Adrenal gland (tissue), 12 donors: ENCODE data around the gene HIVEP3. TPM values are rescaled to one million over a fixed set of nuclear protein-coding genes. Genes with fewer than 3 reads are reported as not detected.
A peak's percentile ranks its signal among the peaks of the same experiment; 100 is the strongest.

Experiments
- DNase-seq, 7 donors: peaks; one replicate each; pipeline ENCODE4 v3.0.0-alpha.2; 2019 to 2020
- H3K27ac ChIP-seq, 5 donors: fragments of 200-600 bp; sonication (generic) in 4 of 5; 1 replicate in 3 of 5; 2 replicates in 2 of 5; pipeline versions ENCODE4 v1.5.1 to v1.8.0; 2016 to 2020; ENCODE audit warnings: mild to moderate bottlenecking in 1 of 5
- H3K27me3 ChIP-seq: fragments of 200-600 bp; 2 replicates; pipeline ENCODE4 v1.8.0; 2021
- H3K36me3 ChIP-seq, 2 donors: fragments of 200-600 bp; replicated peaks in 1 of 2; 1 replicate in 1 of 2; 2 replicates in 1 of 2; pipeline versions ENCODE4 v1.5.1 to v1.8.0; 2018 to 2022
- H3K4me1 ChIP-seq, 2 donors: fragments of 200-600 bp; replicated peaks in 1 of 2; 1 replicate in 1 of 2; 2 replicates in 1 of 2; pipeline versions ENCODE4 v1.5.1 to v1.8.0; 2018 to 2021
- H3K4me3 ChIP-seq, 4 donors: fragments of 200-600 bp; sonication (generic) in 3 of 4; one replicate each; pipeline ENCODE4 v1.5.1; 2016 to 2018
- H3K9me3 ChIP-seq, 3 donors: fragments of 200-600 bp; sonication (generic) in 1 of 3; replicated peaks in 1 of 3; 1 replicate in 2 of 3; 2 replicates in 1 of 3; pipeline versions ENCODE4 v1.5.1 to v1.8.0; 2016 to 2021
- POLR2A ChIP-seq, 2 donors: fragments of 450-650 bp; IDR thresholded peaks; one replicate each; pipeline ENCODE4 v1.6.1; 2017; ENCODE audit warnings: antibody characterized with exemption in 2 of 2, mild to moderate bottlenecking in 2 of 2, moderate library complexity in 1 of 2
- WGBS, 4 donors: extraction: QIAGEN DNeasy Blood & Tissue Kit in 2 of 4; methylation state at CpG; one replicate each; pipeline versions ENCODE4 v1.1.5 to v1.1.7; 2013 to 2017; 5-methylcytosine and 5-hydroxymethylcytosine counted together
- intact Hi-C, 2 donors: fragments of 100-400 bp; cut with DNase I; formaldehyde crosslinking; loops; one replicate each; pipeline versions ENCODE4 v1.14.1 to v1.15.0; 2022 to 2023
- polyA plus RNA-seq, 3 donors: library from polyadenylated mRNA; stranded (reverse); fragments of 200-250 nt in 2 of 3; fragments of 350-450 nt in 1 of 3; fragmentation: Illumina TruSeq in 1 of 3; extraction: RNeasy Lipid Tissue Mini Kit (QIAGEN cat#74804) in 1 of 3; gene quantifications; one replicate each; pipeline ENCODE4 v1.2.3, GENCODE V29; 2013 to 2014
- total RNA-seq, 9 donors: library from RNA; depleted of rRNA in 4 of 9; stranded (reverse); fragments of >200 nt in 4 of 9; fragments of 120-200 nt in 1 of 9; fragmentation: NEBNext Ultra II Directional in 1 of 9; extraction: Animal tissue kit (Norgen Biotek cat#: 25700) in 1 of 9; gene quantifications; one replicate each; pipeline versions ENCODE4 v1.1.0 to v1.2.4, GENCODE V29; 2013 to 2023
- TF ChIP-seq, protein P1 (sequence below), 6 experiments: fragments of 450-650 bp in 4 of 6; fragments of 200-600 bp in 2 of 6; sonication (generic) in 1 of 6; IDR thresholded peaks; 1 replicate in 5 of 6; 2 replicates in 1 of 6; pipeline versions ENCODE4 v1.5.1 to v1.8.0; 2016 to 2021; ENCODE audit warnings: antibody characterized with exemption in 6 of 6, mild to moderate bottlenecking in 2 of 6, moderate library complexity in 1 of 6
- donor health status: healthy with polysubstance abuse.
- donor health status: Bipolar disorder and iron deficiency.
- donor health status: DM: yes; HTN: yes; CAD: no.
- donor health status: DM: no; HTN: no; CAD: no.
- donor health status: DM: no; HTN: no; CAD: no.
- donor health status: DM: yes; HTN: yes; CAD: no.

The HIVEP3 gene
- total and polyA plus RNA-seq, 12 donors: 3.2 to 7.7 (median 7.0) TPM

DNA sequence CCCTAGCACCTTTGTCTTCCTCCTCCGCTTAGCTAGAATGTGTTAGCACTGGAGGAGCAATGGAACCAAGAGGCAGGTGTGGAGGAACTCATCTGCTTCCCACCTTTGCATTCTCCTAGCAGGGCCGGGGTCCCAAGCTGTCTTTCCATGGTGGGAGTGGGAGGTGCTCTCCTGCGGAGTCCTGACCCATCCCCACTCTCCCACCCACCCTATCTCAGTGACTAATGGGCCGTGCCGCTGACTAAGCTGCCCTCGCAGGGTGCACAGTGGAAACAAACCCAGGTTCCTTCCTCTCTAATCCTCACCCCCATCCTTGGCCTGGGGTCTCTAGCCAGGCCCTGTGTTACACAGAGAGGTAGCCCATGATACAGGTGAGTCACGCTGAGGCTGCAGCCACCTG, 177.5 kb downstream of the HIVEP3 start:
- H3K4me1 ChIP-seq: peaks cover 0 to 25% of the 10 kb centered on the region in 2 donors
- H3K9me3 ChIP-seq: no peaks in the 10 kb centered on the region
- H3K36me3 ChIP-seq: no peaks in the 10 kb centered on the region
- 76 to 85% (median 79%) methylated on average over 7 of the region's 7 CpGs for WGBS, 4 donors
- H3K27me3 ChIP-seq: no peaks in the 10 kb centered on the region
- intact Hi-C loops: no loop called here
- TF ChIP-seq, protein P1, sequence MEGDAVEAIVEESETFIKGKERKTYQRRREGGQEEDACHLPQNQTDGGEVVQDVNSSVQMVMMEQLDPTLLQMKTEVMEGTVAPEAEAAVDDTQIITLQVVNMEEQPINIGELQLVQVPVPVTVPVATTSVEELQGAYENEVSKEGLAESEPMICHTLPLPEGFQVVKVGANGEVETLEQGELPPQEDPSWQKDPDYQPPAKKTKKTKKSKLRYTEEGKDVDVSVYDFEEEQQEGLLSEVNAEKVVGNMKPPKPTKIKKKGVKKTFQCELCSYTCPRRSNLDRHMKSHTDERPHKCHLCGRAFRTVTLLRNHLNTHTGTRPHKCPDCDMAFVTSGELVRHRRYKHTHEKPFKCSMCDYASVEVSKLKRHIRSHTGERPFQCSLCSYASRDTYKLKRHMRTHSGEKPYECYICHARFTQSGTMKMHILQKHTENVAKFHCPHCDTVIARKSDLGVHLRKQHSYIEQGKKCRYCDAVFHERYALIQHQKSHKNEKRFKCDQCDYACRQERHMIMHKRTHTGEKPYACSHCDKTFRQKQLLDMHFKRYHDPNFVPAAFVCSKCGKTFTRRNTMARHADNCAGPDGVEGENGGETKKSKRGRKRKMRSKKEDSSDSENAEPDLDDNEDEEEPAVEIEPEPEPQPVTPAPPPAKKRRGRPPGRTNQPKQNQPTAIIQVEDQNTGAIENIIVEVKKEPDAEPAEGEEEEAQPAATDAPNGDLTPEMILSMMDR (IDR thresholded peaks at IDR 0.05): no peak
- no peak for TF ChIP-seq POLR2A (IDR thresholded peaks at IDR 0.05)
- H3K27ac ChIP-seq: peak overlapping the region in 1 of 5 donors; percentile 7
- H3K4me3 ChIP-seq: no peak overlapping the region
- DNase-seq: no peak

DNA sequence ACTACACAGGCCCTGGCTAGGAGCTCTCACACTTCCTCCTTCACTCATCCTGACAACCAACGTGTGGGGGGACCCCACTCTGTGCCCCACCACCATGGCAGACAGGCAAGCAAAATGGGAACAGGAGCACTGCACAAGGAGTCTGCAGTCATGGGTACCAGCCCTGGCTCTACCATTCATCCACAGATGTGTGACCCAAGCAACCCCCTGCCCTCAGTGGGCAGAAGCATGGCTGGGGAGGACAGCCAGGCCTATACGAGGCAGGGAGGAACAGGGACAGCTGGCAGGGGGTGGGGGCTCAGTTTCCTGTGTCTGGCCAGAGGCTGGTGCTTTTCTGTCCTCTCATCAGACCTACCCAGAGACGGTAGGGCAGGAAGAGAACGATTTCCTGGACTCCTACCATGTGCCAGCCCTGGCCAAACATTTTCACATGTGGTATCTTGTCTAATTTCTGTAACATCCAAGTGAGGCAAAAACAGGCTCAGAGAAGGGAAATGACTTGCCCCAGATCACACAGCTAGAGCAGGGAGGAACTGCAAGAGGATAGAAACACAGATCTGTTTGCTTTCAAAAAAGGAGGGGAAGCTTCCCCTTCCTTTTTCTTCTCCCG, 178.0 kb downstream of the HIVEP3 start:
- Histone ChIP-seq H3K36me3 (no peaks in the 10 kb centered on the region), H3K9me3 (no peaks in the 10 kb centered on the region), H3K4me3 (no peak overlapping the region), H3K4me1 (peaks cover 0 to 30% of the 10 kb centered on the region in 2 donors), H3K27me3 (no peaks in the 10 kb centered on the region), H3K27ac (peak overlapping the region in 3 of 5 donors; percentile 7 to 73 (median 21))
- peak in 2 of 7 donors; percentile 37 to 42 for DNase-seq
- 59 to 79% (median 61%) methylated on average over 5 of the region's 5 CpGs for WGBS, 4 donors
- intact Hi-C loops: no loop called here
- TF ChIP-seq POLR2A (IDR thresholded peaks at IDR 0.05): no peak
- TF ChIP-seq, protein P1 (IDR thresholded peaks at IDR 0.05): no peak

DNA sequence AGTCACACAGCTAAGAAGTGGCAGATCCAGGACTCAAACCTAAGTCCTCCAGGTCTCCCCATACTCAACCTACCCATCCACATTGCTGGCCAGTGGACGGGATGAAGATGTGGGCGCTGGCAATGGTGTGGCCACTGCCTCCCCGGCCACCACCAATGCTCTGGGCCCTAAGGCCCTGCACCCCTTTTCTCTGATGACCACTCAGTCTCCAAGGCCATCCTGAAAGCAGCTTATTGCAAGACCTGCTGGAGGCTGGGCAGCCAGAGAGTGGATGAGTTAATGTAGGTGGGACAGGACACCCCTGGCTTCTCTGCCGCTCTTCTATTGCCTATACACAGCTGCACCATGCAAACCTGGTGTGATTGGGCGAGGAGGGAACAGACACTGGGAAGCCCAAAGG, 178.7 kb downstream of the HIVEP3 start:
- H3K36me3 ChIP-seq: no peaks in the 10 kb centered on the region
- TF ChIP-seq POLR2A (IDR thresholded peaks at IDR 0.05): no peak
- TF ChIP-seq, protein P1 (IDR thresholded peaks at IDR 0.05): no peak
- H3K9me3 ChIP-seq: no peaks in the 10 kb centered on the region
- peak overlapping the region in 3 of 5 donors; percentile 21 to 83 (median 73) for H3K27ac ChIP-seq
- WGBS, 4 donors: 95 to 98% (median 97%) methylated on average over 5 of the region's 5 CpGs
- no peak for DNase-seq
- peaks cover 0 to 36% of the 10 kb centered on the region in 2 donors for H3K4me1 ChIP-seq
- no peaks in the 10 kb centered on the region for H3K27me3 ChIP-seq
- intact Hi-C loops: no loop called here
- no peak overlapping the region for H3K4me3 ChIP-seq

DNA sequence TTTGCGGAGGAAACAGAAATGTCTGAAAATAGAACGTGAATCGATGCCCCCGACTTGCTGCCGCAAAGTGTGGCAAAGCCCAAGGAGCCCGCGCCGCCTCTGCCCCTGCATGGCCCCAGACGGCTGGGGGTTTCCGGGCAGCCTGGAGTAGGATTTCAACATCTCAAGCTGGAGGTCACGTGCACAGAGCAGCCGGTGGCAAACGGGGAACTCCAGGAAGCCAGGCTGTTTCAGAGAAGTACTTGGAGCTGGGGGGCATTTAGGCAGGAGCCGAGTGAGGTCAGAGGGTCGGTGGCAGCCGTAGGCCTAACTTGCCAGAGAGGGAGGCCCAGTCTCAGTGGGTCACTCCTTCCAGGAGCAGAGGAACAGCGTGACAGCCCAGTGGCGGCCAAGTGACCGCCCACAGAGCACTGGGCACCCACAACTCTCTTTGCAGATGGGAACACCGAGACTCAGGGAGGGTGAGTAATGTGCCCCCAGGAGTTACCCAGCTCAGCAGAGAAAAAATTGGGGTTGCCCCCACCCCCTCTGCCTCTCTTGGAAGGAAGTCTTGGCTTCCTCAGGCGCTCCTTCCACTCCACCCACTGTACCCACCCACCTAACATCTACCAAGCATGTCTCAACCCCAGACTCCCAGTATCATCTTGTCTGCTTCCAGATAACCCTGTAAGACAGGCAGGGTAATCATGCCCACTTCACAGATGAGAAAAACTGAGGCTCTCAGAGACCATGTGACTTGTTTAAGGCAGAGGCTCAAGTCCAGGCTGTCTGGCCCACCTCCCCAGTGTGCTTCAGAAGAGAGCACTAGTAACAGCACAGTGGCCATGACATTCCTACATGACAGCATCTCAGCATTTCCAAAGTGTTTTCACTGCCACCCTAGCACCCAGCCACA, 179.4 kb downstream of the HIVEP3 start:
- intact Hi-C loops: no loop called here
- Histone ChIP-seq H3K4me3 (no peak overlapping the region), H3K4me1 (peaks cover 0 to 39% of the 10 kb centered on the region in 2 donors), H3K9me3 (no peaks in the 10 kb centered on the region), H3K36me3 (no peaks in the 10 kb centered on the region), H3K27me3 (no peaks in the 10 kb centered on the region), H3K27ac (peak overlapping the region in 4 of 5 donors; percentile 2 to 83 (median 38))
- peak; percentile 61 to 87 (median 79) for DNase-seq
- WGBS, 4 donors: 51 to 63% (median 59%) methylated on average over 6 to 21 of the region's 21 CpGs
- no peak for TF ChIP-seq POLR2A (IDR thresholded peaks at IDR 0.05)
- TF ChIP-seq, protein P1 (IDR thresholded peaks at IDR 0.05): no peak
